Suprapubic skin (tissue), 4 donors: ENCODE measurements around the gene CPNE5. TPM values are rescaled to one million over a fixed set of nuclear protein-coding genes. Genes with fewer than 3 reads are reported as not detected.

Experiments used
- DNase-seq, 2 donors: peaks; one replicate each; pipeline ENCODE4 v3.0.0-alpha.2; 2019; ENCODE audit warnings: low spot score in 2 of 2
- H3K27ac ChIP-seq: fragments of 200-600 bp; sonication (generic); one replicate; pipeline ENCODE4 v1.5.1; 2019
- H3K27me3 ChIP-seq: fragments of 200-600 bp; sonication (generic); one replicate; pipeline ENCODE4 v1.5.1; 2019
- H3K36me3 ChIP-seq: fragments of 200-600 bp; sonication (generic); one replicate; pipeline ENCODE4 v1.5.1; 2019
- H3K4me1 ChIP-seq: fragments of 200-600 bp; sonication (generic); one replicate; pipeline ENCODE4 v1.5.1; 2019
- H3K4me3 ChIP-seq: fragments of 200-600 bp; sonication (generic); one replicate; pipeline ENCODE4 v1.5.1; 2019; ENCODE audit warnings: mild to moderate bottlenecking
- H3K9me3 ChIP-seq: fragments of 200-600 bp; sonication (generic); one replicate; pipeline ENCODE4 v1.5.1; 2019
- CTCF ChIP-seq, 2 donors: fragments of 200-600 bp in 1 of 2; fragments of 450-650 bp in 1 of 2; sonication (generic) in 1 of 2; IDR thresholded peaks; one replicate each; pipeline ENCODE4 v1.5.1; 2016 to 2019; ENCODE audit warnings: antibody characterized with exemption in 2 of 2, mild to moderate bottlenecking in 1 of 2, moderate library complexity in 1 of 2
- EP300 ChIP-seq: sonication (generic); formaldehyde crosslinking; IDR thresholded peaks from one replicate; pipeline ENCODE4 v1.6.1; 2017; ENCODE audit warnings: antibody characterized with exemption
- POLR2A ChIP-seq, 2 donors: fragments of 450-650 bp; IDR thresholded peaks; one replicate each; pipeline ENCODE4 v1.6.1; 2017; ENCODE audit warnings: antibody characterized with exemption in 2 of 2, mild to moderate bottlenecking in 2 of 2, moderate library complexity in 2 of 2
- POLR2AphosphoS5 ChIP-seq, 3 donors: sonication (generic); formaldehyde crosslinking; IDR thresholded peaks; one replicate each; pipeline ENCODE4 v1.6.1; 2017; ENCODE audit warnings: antibody characterized with exemption in 3 of 3
- WGBS: methylation state at CpG from one replicate; pipeline ENCODE4 v1.1.5; 2018; 5-methylcytosine and 5-hydroxymethylcytosine counted together
- total RNA-seq, 4 donors: library from RNA; depleted of rRNA; stranded (reverse); fragments of >200 nt; gene quantifications; one replicate each; pipeline ENCODE4 v1.1.0, GENCODE V29; 2016

Gene CPNE5
- total RNA-seq, 4 donors from 2014 or later, result 0.48 to 1.2 (median 0.90) TPM

DNA sequence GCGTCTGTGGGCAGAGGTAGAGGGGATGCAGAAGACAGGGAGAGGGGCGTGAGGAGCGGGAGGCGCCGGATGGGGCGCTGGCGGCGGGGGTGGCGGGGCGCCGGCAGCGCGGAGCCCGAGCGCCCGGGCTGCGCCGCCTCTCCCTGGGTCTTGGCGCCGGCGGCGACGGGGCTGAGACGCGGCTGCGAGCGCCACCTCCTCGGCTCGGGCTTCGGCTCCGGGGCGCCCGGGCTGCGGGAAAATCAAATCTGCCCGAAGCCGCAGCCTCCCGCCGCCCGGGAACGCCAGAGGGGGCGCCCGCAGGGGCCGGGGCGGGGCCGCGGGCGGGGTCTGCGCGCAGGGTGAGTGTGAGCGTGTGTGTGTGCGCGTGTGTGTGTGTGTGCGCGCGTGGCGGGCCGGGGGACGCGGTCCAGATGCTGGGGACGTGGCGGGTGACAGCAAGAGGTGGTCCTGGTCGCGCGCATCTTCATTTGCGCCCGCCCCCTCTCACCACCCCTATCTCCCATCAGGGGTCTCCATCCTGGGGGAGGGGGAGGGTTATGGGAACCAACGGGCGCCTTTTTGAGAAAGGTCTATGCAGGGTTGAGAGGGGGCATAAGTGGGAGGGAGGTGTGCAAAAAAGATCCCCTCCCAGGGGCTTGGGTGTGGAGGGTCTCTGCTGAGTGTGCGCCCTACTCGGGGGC is 646 bp upstream of the CPNE5 start:
- Histone ChIP-seq H3K36me3 (no peaks in the 10 kb centered on the region), H3K27me3 (peaks cover 8% of the 10 kb centered on the region), H3K27ac (no peak overlapping the region), H3K4me1 (peaks cover 37% of the 10 kb centered on the region), H3K9me3 (no peaks in the 10 kb centered on the region), H3K4me3 (peak overlapping the region; percentile 68)
- TF ChIP-seq POLR2AphosphoS5 (IDR thresholded peaks at IDR 0.05) (no peak), CTCF (IDR thresholded peaks at IDR 0.05) (peak in 1 of 2 donors; percentile 23), EP300 (no peak), POLR2A (IDR thresholded peaks at IDR 0.05) (no peak)
- no peak for DNase-seq
- WGBS, result under 1% methylated on average over 47 of the region's 70 CpGs

- no peak overlapping the region for H3K4me3 ChIP-seq
- 91% methylated on average over 6 of the region's 6 CpGs for WGBS
- H3K36me3 ChIP-seq, result no peaks in the 10 kb centered on the region
- peaks cover 42% of the 10 kb centered on the region for H3K4me1 ChIP-seq
- H3K27me3 ChIP-seq, result peaks cover 8% of the 10 kb centered on the region
- no peak overlapping the region for H3K27ac ChIP-seq
- no peaks in the 10 kb centered on the region for H3K9me3 ChIP-seq
- DNase-seq, result no peak
- TF ChIP-seq EP300 (no peak), CTCF (IDR thresholded peaks at IDR 0.05) (no peak), POLR2AphosphoS5 (IDR thresholded peaks at IDR 0.05) (no peak), POLR2A (IDR thresholded peaks at IDR 0.05) (no peak)
Measured at GRCh38 chr6:36837686-36838085, 1.6 kb downstream of the CPNE5 start.

- no peak for DNase-seq
- no peaks in the 10 kb centered on the region for H3K36me3 ChIP-seq
- H3K4me1 ChIP-seq, result peaks cover 42% of the 10 kb centered on the region
- WGBS, result no CpG with 5 or more reads among the region's 2 CpGs
- H3K9me3 ChIP-seq, result no peaks in the 10 kb centered on the region
- H3K27me3 ChIP-seq, result peaks cover 8% of the 10 kb centered on the region
- no peak overlapping the region for H3K27ac ChIP-seq
- no peak overlapping the region for H3K4me3 ChIP-seq
- TF ChIP-seq POLR2A (IDR thresholded peaks at IDR 0.05), result no peak
Measured at GRCh38 chr6:36837022-36837339, 2.3 kb downstream of the CPNE5 start.

GRCh38 chr6:36836111-36837021 is 2.9 kb downstream of the CPNE5 start:
- H3K4me1 ChIP-seq, result peaks cover 38% of the 10 kb centered on the region
- no peaks in the 10 kb centered on the region for H3K9me3 ChIP-seq
- WGBS, result 73% methylated on average over 3 of the region's 3 CpGs
- TF ChIP-seq POLR2A (IDR thresholded peaks at IDR 0.05) (no peak), EP300 (no peak), POLR2AphosphoS5 (IDR thresholded peaks at IDR 0.05) (no peak), CTCF (IDR thresholded peaks at IDR 0.05) (no peak)
- no peak overlapping the region for H3K27ac ChIP-seq
- no peak for DNase-seq
- no peaks in the 10 kb centered on the region for H3K36me3 ChIP-seq
- H3K27me3 ChIP-seq, result peaks cover 8% of the 10 kb centered on the region
- no peak overlapping the region for H3K4me3 ChIP-seq

- 38% methylated on average over 13 of the region's 17 CpGs for WGBS
- H3K36me3 ChIP-seq, result no peaks in the 10 kb centered on the region
- no peaks in the 10 kb centered on the region for H3K9me3 ChIP-seq
- H3K27me3 ChIP-seq, result peaks cover 8% of the 10 kb centered on the region
- H3K4me1 ChIP-seq, result peaks cover 35% of the 10 kb centered on the region
- no peak for DNase-seq
- H3K4me3 ChIP-seq, result no peak overlapping the region
- no peak overlapping the region for H3K27ac ChIP-seq
- TF ChIP-seq POLR2AphosphoS5 (IDR thresholded peaks at IDR 0.05) (no peak), EP300 (no peak), POLR2A (IDR thresholded peaks at IDR 0.05) (no peak), CTCF (IDR thresholded peaks at IDR 0.05) (no peak)
Measured at GRCh38 chr6:36834576-36835341, 4.5 kb downstream of the CPNE5 start.
